ENCODE measurements around the gene FCN2.

Gene FCN2

GRCh38 chr9:134885001-134885678 lies 4.5 kb downstream of the FCN2 start:
- Histone ChIP-seq H3K9me3 (no peaks in the 10 kb centered on the region), H3K36me3 (no peaks in the 10 kb centered on the region), H3K4me3 (ENCODE audit: low read depth in 1 of 2, low read length in 1 of 2) (no peak overlapping the region), H3K4me1 (ENCODE audit: control insufficient read depth in 1 of 2, insufficient read depth in 1 of 2, low read depth in 1 of 2, low read length in 1 of 2) (no peaks in the 10 kb centered on the region), H3K27me3 (peaks cover 25% of the 10 kb centered on the region), H3K27ac (no peak overlapping the region)
- TF ChIP-seq CTCF (IDR thresholded peaks at IDR 0.05): no peak

- no peak for TF ChIP-seq CTCF (IDR thresholded peaks at IDR 0.05)
- Histone ChIP-seq H3K36me3 (no peaks in the 10 kb centered on the region), H3K4me1 (ENCODE audit: control insufficient read depth in 1 of 2, insufficient read depth in 1 of 2, low read depth in 1 of 2, low read length in 1 of 2) (no peaks in the 10 kb centered on the region), H3K27me3 (peaks cover 31% of the 10 kb centered on the region), H3K27ac (no peak overlapping the region), H3K9me3 (no peaks in the 10 kb centered on the region), H3K4me3 (ENCODE audit: low read depth in 1 of 2, low read length in 1 of 2) (no peak overlapping the region)
Observed at GRCh38 chr9:134885679-134886412, 5.2 kb downstream of the FCN2 start.

GRCh38 chr9:134886413-134886913 lies 5.9 kb downstream of the FCN2 start:
- Histone ChIP-seq H3K27me3 (peaks cover 30% of the 10 kb centered on the region), H3K4me1 (ENCODE audit: control insufficient read depth in 1 of 2, insufficient read depth in 1 of 2, low read depth in 1 of 2, low read length in 1 of 2) (no peaks in the 10 kb centered on the region), H3K9me3 (no peaks in the 10 kb centered on the region), H3K27ac (no peak overlapping the region), H3K4me3 (ENCODE audit: low read depth in 1 of 2, low read length in 1 of 2) (no peak overlapping the region), H3K36me3 (no peaks in the 10 kb centered on the region)
- TF ChIP-seq CTCF (IDR thresholded peaks at IDR 0.05): no peak

- Histone ChIP-seq H3K4me3 (ENCODE audit: low read depth in 1 of 2, low read length in 1 of 2) (no peak overlapping the region), H3K4me1 (ENCODE audit: control insufficient read depth in 1 of 2, insufficient read depth in 1 of 2, low read depth in 1 of 2, low read length in 1 of 2) (no peaks in the 10 kb centered on the region), H3K9me3 (no peaks in the 10 kb centered on the region), H3K36me3 (no peaks in the 10 kb centered on the region), H3K27me3 (peaks cover 30% of the 10 kb centered on the region), H3K27ac (no peak overlapping the region)
- TF ChIP-seq CTCF (IDR thresholded peaks at IDR 0.05): no peak
Observed at GRCh38 chr9:134887219-134887618, 6.6 kb downstream of the FCN2 start.

- Histone ChIP-seq H3K36me3 (no peaks in the 10 kb centered on the region), H3K9me3 (no peaks in the 10 kb centered on the region), H3K4me1 (ENCODE audit: control insufficient read depth in 1 of 2, insufficient read depth in 1 of 2, low read depth in 1 of 2, low read length in 1 of 2) (no peaks in the 10 kb centered on the region), H3K27ac (no peak overlapping the region), H3K27me3 (peaks cover 30% of the 10 kb centered on the region), H3K4me3 (ENCODE audit: low read depth in 1 of 2, low read length in 1 of 2) (no peak overlapping the region)
- TF ChIP-seq CTCF (IDR thresholded peaks at IDR 0.05): no peak
Observed at GRCh38 chr9:134887686-134888602, 7.3 kb downstream of the FCN2 start.
